ENCODE results near the gene CLDN14. TPM values are rescaled to one million over a fixed set of nuclear protein-coding genes. Genes with fewer than 3 reads are reported as not detected.

CLDN14 gene
- total and polyA plus RNA-seq, 8 donors: 0.38 to 3.3 (median 0.92) TPM

DNA sequence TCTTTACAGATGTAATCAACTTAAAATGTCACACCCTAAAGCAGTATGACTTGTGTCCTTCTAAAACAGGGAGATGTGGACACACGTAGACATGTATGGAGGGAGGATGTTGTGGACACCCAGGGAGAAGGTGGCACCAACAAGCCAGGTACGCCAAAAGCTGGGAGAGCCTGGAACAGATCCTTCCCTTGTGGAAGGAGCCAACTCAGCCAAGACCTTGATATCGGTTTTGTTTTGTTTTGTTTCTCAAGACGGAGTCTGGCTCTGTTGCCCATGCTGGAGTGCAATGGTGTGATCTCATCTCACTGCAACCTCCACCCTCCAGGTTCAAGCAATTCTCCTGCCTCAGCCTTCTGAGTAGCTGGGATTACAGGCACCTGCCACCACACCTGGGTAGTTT is 49.1 kb downstream of the CLDN14 start:
- FAIRE-seq: no peak
- no peaks in the 10 kb centered on the region for H3K27me3 ChIP-seq
- no peaks in the 10 kb centered on the region for H3K4me1 ChIP-seq
- no peaks in the 10 kb centered on the region for H3K36me3 ChIP-seq
- DNase-seq: no peak
- H3K27ac ChIP-seq: peak overlapping the region in 2 of 4 donors; percentile 54 to 57
- 60 to 63% methylated on average over 4 of the region's 4 CpGs for WGBS, 2 donors
- no peak for ATAC-seq
- no peak for TF ChIP-seq CTCF (IDR thresholded peaks at IDR 0.05)
- no peaks in the 10 kb centered on the region for H3K9me3 ChIP-seq
- H3K4me3 ChIP-seq: peak overlapping the region in 1 of 4 donors; percentile 0
- intact Hi-C loops (cut with DNase I): no loop called here

DNA sequence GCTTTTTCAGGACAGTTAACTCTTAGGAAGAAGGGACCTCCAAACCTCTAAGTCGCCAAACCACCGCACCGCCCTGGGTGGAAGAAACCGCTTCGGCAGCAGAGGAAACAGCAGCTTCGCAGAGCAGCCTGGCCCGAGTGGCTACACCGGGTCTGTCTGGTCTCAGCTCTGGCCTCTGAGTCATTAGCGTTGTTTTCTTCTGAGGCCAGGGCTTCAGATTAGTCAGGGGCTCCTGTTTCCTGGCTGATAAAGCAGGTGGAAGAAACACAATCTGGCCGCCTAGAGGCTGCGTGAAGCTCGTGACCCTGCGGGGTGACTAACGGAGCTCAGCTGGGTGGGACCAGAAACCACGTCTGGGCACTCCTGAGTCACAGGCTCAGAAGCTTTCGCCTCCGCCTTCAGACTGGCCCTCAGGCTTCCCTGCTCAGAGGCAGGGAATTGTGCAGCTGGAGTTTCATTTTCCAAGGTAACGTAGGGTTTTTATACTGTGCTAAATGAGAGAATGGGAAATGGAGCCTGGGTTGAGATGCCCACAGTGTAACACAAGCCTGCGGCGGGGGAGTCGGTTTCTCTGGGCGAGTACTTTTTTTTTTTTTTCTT is 49.9 kb downstream of the CLDN14 start:
- Histone ChIP-seq H3K4me3 (peak overlapping the region in 1 of 4 donors; percentile 0), H3K9me3 (no peaks in the 10 kb centered on the region), H3K27ac (peak overlapping the region in 2 of 4 donors; percentile 54 to 57), H3K4me1 (no peaks in the 10 kb centered on the region), H3K27me3 (no peaks in the 10 kb centered on the region), H3K36me3 (no peaks in the 10 kb centered on the region)
- peak in 5 of 6 donors; percentile 52 to 88 (median 65) for DNase-seq
- intact Hi-C loops (cut with DNase I): no loop called here
- no peak for TF ChIP-seq CTCF (IDR thresholded peaks at IDR 0.05)
- peak; percentile 76 to 93 (median 85) for ATAC-seq
- WGBS, 2 donors: 55 to 61% methylated on average over 22 of the region's 22 CpGs
- no peak for FAIRE-seq

DNA sequence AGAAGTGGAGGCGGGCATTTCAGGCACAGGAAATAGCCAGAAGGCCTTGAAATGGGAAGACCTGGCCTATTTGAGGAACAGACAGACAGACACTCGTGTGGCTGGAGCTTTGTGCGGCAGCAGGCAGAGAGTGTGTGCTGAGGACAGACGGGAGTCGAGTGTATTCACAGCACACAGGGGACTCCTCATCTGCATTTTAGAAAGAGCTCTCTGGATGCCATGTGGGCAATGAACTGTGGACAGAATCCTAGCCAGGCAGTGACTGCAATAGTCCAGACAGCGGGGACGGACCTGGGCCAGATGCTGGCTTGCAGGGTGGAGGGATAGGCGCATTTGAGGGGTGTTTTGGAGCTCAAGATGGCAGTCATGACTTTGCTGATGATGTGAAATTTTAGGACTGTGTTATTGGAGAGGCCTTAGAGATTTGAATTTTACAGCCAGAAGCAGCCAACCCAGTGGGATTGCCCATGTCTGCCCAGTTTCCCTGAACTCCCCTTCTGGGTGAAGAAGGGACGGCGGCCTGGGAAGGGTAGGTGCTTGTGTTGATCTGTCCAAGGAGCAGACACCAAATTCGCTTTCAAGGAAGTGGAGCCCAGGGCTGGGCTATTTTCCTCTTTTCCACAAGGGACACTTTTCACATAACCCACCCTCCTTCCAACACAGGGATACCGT is 51.0 kb downstream of the CLDN14 start:
- no peak overlapping the region for H3K4me3 ChIP-seq
- no peak overlapping the region for H3K27ac ChIP-seq
- intact Hi-C loops (cut with DNase I): no loop called here
- H3K36me3 ChIP-seq: no peaks in the 10 kb centered on the region
- no peak for DNase-seq
- WGBS, 2 donors: 85 to 89% methylated on average over 12 of the region's 12 CpGs
- no peak for TF ChIP-seq CTCF (IDR thresholded peaks at IDR 0.05)
- H3K9me3 ChIP-seq: no peaks in the 10 kb centered on the region
- FAIRE-seq: no peak
- H3K27me3 ChIP-seq: no peaks in the 10 kb centered on the region
- H3K4me1 ChIP-seq: no peaks in the 10 kb centered on the region
- no peak for ATAC-seq

GRCh38 chr21:36427502-36427901 is 52.4 kb downstream of the CLDN14 start:
- H3K27me3 ChIP-seq: no peaks in the 10 kb centered on the region
- no peak for ATAC-seq
- H3K36me3 ChIP-seq: no peaks in the 10 kb centered on the region
- FAIRE-seq: no peak
- H3K4me1 ChIP-seq: no peaks in the 10 kb centered on the region
- no peak overlapping the region for H3K4me3 ChIP-seq
- no peak for TF ChIP-seq CTCF (IDR thresholded peaks at IDR 0.05)
- no peak for DNase-seq
- no peaks in the 10 kb centered on the region for H3K9me3 ChIP-seq
- 81 to 85% methylated on average over 4 of the region's 4 CpGs for WGBS, 2 donors
- H3K27ac ChIP-seq: no peak overlapping the region
- intact Hi-C loops (cut with DNase I): no loop called here

- Histone ChIP-seq H3K36me3 (no peaks in the 10 kb centered on the region), H3K9me3 (no peaks in the 10 kb centered on the region), H3K4me1 (no peaks in the 10 kb centered on the region), H3K4me3 (no peak overlapping the region), H3K27me3 (no peaks in the 10 kb centered on the region), H3K27ac (no peak overlapping the region)
- 84 to 85% methylated on average over 9 of the region's 9 CpGs for WGBS, 2 donors
- no peak for TF ChIP-seq CTCF (IDR thresholded peaks at IDR 0.05)
- ATAC-seq (no peak), DNase-seq (no peak), FAIRE-seq (no peak)
- intact Hi-C loops (cut with DNase I): no loop called here
Observed at GRCh38 chr21:36425286-36425685, 54.6 kb downstream of the CLDN14 start.

Data from pancreas (tissue), 10 donors.